IMR-90 (cell line): ENCODE data around the gene ID1. TPM values are rescaled to one million over a fixed set of nuclear protein-coding genes. Genes with fewer than 3 reads are reported as not detected.

Experiments
- ATAC-seq: fragments of 200-7000 bp; cut with Tn5 transposase; 2 replicates; pipeline ENCODE4 v1.9.1; 2020; ENCODE audit warnings: low read depth, mild to moderate bottlenecking, moderate library complexity
- BruUV-seq: library from RNA; stranded (reverse); fragments of 400-500 nt; replicated peaks from 2 replicates; lab custom pipeline; 2021; lab: Mats Ljungman, UMichigan
- CTCF ChIA-PET: fragments of 300-600 bp; formaldehyde crosslinking; extraction: SDS; loops from one replicate; lab custom pipeline; 2021; ENCODE audit warnings: antibody characterized with exemption; lab: Yijun Ruan, JAX
- POLR2A ChIA-PET: fragments of 300-600 bp; sonication (Branson Sonifier 250); formaldehyde crosslinking; loops from one replicate; lab custom pipeline; 2022; ENCODE audit warnings: antibody characterized with exemption; ENCODE audit not compliant: unreplicated experiment; lab: Charles Lee
- DNase-seq: peaks from one replicate; pipeline ENCODE4 v3.0.0; 2013
- H2AFZ ChIP-seq: replicated peaks from 2 replicates; pipeline ENCODE3; 2013; ENCODE audit warnings: low read length, mild to moderate bottlenecking; ENCODE audit not compliant: poor library complexity
- H2AK5ac ChIP-seq: 2 replicates; pipeline ENCODE4 v1.6.1; 2013; ENCODE audit warnings: low read depth, low read length, inconsistent platforms
- H2AK9ac ChIP-seq: replicated peaks from 2 replicates; pipeline ENCODE3; 2013; ENCODE audit warnings: mild to moderate bottlenecking, low read depth, low read length, moderate library complexity; ENCODE audit not compliant: poor library complexity
- H2BK120ac ChIP-seq: 2 replicates; pipeline ENCODE4 v1.6.1; 2013; ENCODE audit warnings: low read depth, low read length, inconsistent platforms
- H2BK15ac ChIP-seq: 3 replicates; pipeline ENCODE4 v1.6.1; 2013; ENCODE audit warnings: low read depth, low read length, inconsistent platforms
- H2BK20ac ChIP-seq: 2 replicates; pipeline ENCODE4 v1.6.1; 2013; ENCODE audit warnings: low read depth, mild to moderate bottlenecking, inconsistent platforms, low read length, moderate library complexity
- H2BK5ac ChIP-seq: 2 replicates; pipeline ENCODE4 v1.6.1; 2013; ENCODE audit warnings: mild to moderate bottlenecking, low read depth, low read length, inconsistent platforms; ENCODE audit not compliant: poor library complexity, severe bottlenecking
- H3K14ac ChIP-seq: replicated peaks from 2 replicates; pipeline ENCODE4 v1.6.1; 2013; ENCODE audit warnings: low read depth, low read length, inconsistent platforms
- H3K18ac ChIP-seq: 2 replicates; pipeline ENCODE4 v1.6.1; 2013; ENCODE audit warnings: low read depth, low read length, control low read depth
- H3K23ac ChIP-seq: 2 replicates; pipeline ENCODE4 v1.6.1; 2013; ENCODE audit warnings: low read depth, low read length, inconsistent platforms
- H3K27ac ChIP-seq: 2 replicates; pipeline ENCODE4 v1.5.1; 2013; ENCODE audit warnings: mild to moderate bottlenecking, control low read depth, low read length; ENCODE audit not compliant: insufficient read depth
- H3K27me3 ChIP-seq: 2 replicates; pipeline ENCODE4 v1.6.1; 2013; ENCODE audit warnings: low read length; ENCODE audit not compliant: control insufficient read depth, insufficient read depth
- H3K36me3 ChIP-seq: 2 replicates; pipeline ENCODE4 v1.6.1; 2013; ENCODE audit warnings: low read length, mixed read lengths; ENCODE audit not compliant: control insufficient read depth, insufficient read depth
- H3K4ac ChIP-seq: 2 replicates; pipeline ENCODE4 v1.6.1; 2013; ENCODE audit warnings: low read depth, low read length, inconsistent platforms
- H3K4me1 ChIP-seq: 2 replicates; pipeline ENCODE4 v1.6.1; 2013; ENCODE audit warnings: low read length, mixed read lengths; ENCODE audit not compliant: control insufficient read depth, insufficient read depth
- H3K4me2 ChIP-seq: 2 replicates; pipeline ENCODE4 v1.6.1; 2013; ENCODE audit warnings: low read depth, mild to moderate bottlenecking, control low read depth, low read length, moderate library complexity
- H3K4me3 ChIP-seq: 2 replicates; pipeline ENCODE4 v1.5.1; 2013; ENCODE audit warnings: low read depth, mild to moderate bottlenecking, control low read depth, low read length, moderate library complexity; ENCODE audit not compliant: insufficient read depth
- H3K56ac ChIP-seq: 2 replicates; pipeline ENCODE4 v1.6.1; 2013; ENCODE audit warnings: low read length, inconsistent platforms; ENCODE audit not compliant: insufficient read depth; ENCODE audit errors: extremely low read depth
- H3K79me1 ChIP-seq, 2 experiments: 2 replicates each; pipeline ENCODE4 v1.6.1; 2013; ENCODE audit warnings: low read length in 2 of 2, inconsistent platforms in 1 of 2, low read depth in 1 of 2
- H3K9ac ChIP-seq: 2 replicates; pipeline ENCODE4 v1.6.1; 2013; ENCODE audit warnings: low read depth, low read length, control low read depth
- H3K9me1 ChIP-seq: 2 replicates; pipeline ENCODE4 v1.6.1; 2013; ENCODE audit warnings: low read length, inconsistent platforms; ENCODE audit not compliant: insufficient read depth
- H3K9me3 ChIP-seq: 2 replicates; pipeline ENCODE4 v1.6.1; 2013; ENCODE audit warnings: low read length; ENCODE audit not compliant: control insufficient read depth, insufficient read depth
- H4K20me1 ChIP-seq: 2 replicates; pipeline ENCODE4 v1.6.1; 2013; ENCODE audit warnings: low read length, inconsistent platforms; ENCODE audit not compliant: insufficient read depth
- H4K5ac ChIP-seq: 2 replicates; pipeline ENCODE4 v1.6.1; 2013; ENCODE audit warnings: mild to moderate bottlenecking, low read depth, low read length, control low read depth
- H4K8ac ChIP-seq, 2 experiments: 2 replicates each; pipeline ENCODE4 v1.6.1; 2013; ENCODE audit warnings: low read depth in 2 of 2, low read length in 2 of 2, control low read depth in 1 of 2, inconsistent platforms in 1 of 2
- H4K91ac ChIP-seq: 2 replicates; pipeline ENCODE4 v1.6.1; 2013; ENCODE audit warnings: low read depth, low read length, inconsistent platforms; ENCODE audit not compliant: insufficient read depth
- CEBPB ChIP-seq: IDR thresholded peaks from 2 replicates; pipeline ENCODE4 v1.6.1; 2012; ENCODE audit warnings: low read depth, low read length, improper control_type of control experiment
- MAZ ChIP-seq: IDR thresholded peaks from 2 replicates; pipeline ENCODE4 v1.6.1; 2012; ENCODE audit warnings: low read depth, mild to moderate bottlenecking, low read length, improper control_type of control experiment, moderate library complexity, borderline replicate concordance
- POLR2A ChIP-seq: IDR thresholded peaks from 2 replicates; pipeline ENCODE4 v1.6.1; 2012; ENCODE audit warnings: mild to moderate bottlenecking, low read depth, low read length
- WGBS, 2 experiments: methylation state at CpG; one replicate each; pipeline versions ENCODE4 v1.1.5 to v1.1.7; 2013; ENCODE audit warnings: missing lambda C conversion rate in 2 of 2; ENCODE audit not compliant: insufficient read length in 1 of 2; ENCODE audit errors: extremely low coverage in 2 of 2; 5-methylcytosine and 5-hydroxymethylcytosine counted together
- dilution Hi-C: fragments of 300-500 bp; cut with HindIII; formaldehyde crosslinking; loops from one replicate; pipeline ENCODE4 v1.14.3; 2018; ENCODE audit warnings: low sequenced_read_pairs; ENCODE audit not compliant: unreplicated experiment
- in situ Hi-C: fragments of 300-500 bp; cut with MboI; formaldehyde crosslinking; loops from 3 replicates; pipeline ENCODE4 v1.14.3; 2019; ENCODE audit warnings: low sequenced_read_pairs, inconsistent platforms, mixed read lengths
- intact Hi-C: fragments of 100-400 bp; cut with micrococcal nuclease; formaldehyde crosslinking; loops from 2 replicates; pipeline ENCODE4 v1.10.0; 2022
- polyA plus RNA-seq, 3 experiments: library from polyadenylated mRNA; depleted of rRNA; stranded (reverse); fragments of >200 nt; gene quantifications; 2 replicates each; pipeline ENCODE4 v1.2.3, GENCODE V29; 2012; ENCODE audit warnings: low replicate concordance in 1 of 3
- total RNA-seq: library from RNA; depleted of rRNA; stranded (reverse); fragments of >200 nt; gene quantifications from 2 replicates; pipeline ENCODE4 v1.2.3, GENCODE V29; 2012
- TF ChIP-seq, protein P1 (sequence below): conservative IDR thresholded peaks from 2 replicates; pipeline ENCODE4 v1.5.1; 2012; ENCODE audit warnings: mild to moderate bottlenecking, low read depth, low read length, improper control_type of control experiment

ID1 gene
- total and polyA plus RNA-seq, 2 of the 4 experiments (the other 2 are of a cell fraction), result 148 to 174 TPM

DNA sequence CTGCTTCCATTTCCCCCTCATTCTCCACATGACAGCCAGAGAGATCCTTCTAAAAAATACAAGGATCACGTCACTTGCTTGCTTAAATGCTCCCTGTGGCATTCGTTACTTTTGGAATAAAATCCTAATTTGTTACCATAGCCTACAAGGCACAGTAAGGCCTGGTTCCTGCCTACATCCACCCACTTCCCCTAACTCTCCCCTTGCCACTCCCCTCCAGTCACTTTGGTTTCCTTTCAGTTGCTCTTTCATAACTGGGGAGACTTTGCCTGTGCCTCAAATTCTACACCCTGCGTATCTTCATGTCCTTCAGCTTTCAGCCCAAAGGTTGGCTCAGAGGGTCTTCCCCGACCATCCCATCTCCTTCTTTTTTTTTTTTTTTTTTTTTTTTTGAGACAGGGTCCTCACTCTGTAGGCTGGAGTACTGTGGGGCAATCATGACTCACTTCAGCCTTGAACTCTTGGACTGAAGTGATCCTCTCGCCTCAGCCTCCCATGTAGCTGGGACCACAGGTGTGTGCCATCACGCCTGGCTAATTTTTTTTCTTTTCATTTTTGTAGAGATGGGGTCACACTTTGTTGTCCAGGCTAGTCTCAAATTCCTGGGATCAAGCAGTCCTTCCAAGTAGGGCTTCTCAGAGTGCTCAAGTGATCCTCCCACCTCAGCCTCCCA, 12.5 kb downstream of the ID1 start:
- Histone ChIP-seq H2BK15ac (no peak overlapping the region), H3K9me1 (no peaks in the 10 kb centered on the region), H2BK120ac (no peak overlapping the region), H3K4ac (no peak overlapping the region), H3K18ac (no peak overlapping the region), H3K23ac (no peak overlapping the region), H4K5ac (no peak overlapping the region), H3K79me1 (no peaks in the 10 kb centered on the region), H4K8ac (no peak overlapping the region), H3K4me1 (no peaks in the 10 kb centered on the region), H2AK5ac (no peak overlapping the region), H3K9ac (no peak overlapping the region), H4K91ac (no peak overlapping the region), H2BK5ac (no peak overlapping the region), H2BK20ac (no peak overlapping the region), H2AK9ac (no peak overlapping the region), H3K27me3 (no peaks in the 10 kb centered on the region), H3K14ac (no peak overlapping the region), H3K36me3 (no peaks in the 10 kb centered on the region), H3K4me3 (no peak overlapping the region), H3K9me3 (no peaks in the 10 kb centered on the region), H3K56ac (no peak overlapping the region), H2AFZ (no peak overlapping the region), H3K27ac (no peak overlapping the region), H4K20me1 (no peaks in the 10 kb centered on the region), H3K4me2 (no peak overlapping the region)
- intact Hi-C loops (no loop called here), dilution Hi-C loops (no loop called here), in situ Hi-C loops (no loop called here)
- no TSS peak for BruUV-seq
- ChIA-PET POLR2A (no interaction called here), CTCF (no interaction called here)
- WGBS, 2 experiments, result 58% methylated on average over 2 of the region's 6 CpGs; no CpG with 5 or more reads in 1 of the 2 experiments
- no peak for DNase-seq
- TF ChIP-seq POLR2A, result no peak
- TF ChIP-seq, protein P1, sequence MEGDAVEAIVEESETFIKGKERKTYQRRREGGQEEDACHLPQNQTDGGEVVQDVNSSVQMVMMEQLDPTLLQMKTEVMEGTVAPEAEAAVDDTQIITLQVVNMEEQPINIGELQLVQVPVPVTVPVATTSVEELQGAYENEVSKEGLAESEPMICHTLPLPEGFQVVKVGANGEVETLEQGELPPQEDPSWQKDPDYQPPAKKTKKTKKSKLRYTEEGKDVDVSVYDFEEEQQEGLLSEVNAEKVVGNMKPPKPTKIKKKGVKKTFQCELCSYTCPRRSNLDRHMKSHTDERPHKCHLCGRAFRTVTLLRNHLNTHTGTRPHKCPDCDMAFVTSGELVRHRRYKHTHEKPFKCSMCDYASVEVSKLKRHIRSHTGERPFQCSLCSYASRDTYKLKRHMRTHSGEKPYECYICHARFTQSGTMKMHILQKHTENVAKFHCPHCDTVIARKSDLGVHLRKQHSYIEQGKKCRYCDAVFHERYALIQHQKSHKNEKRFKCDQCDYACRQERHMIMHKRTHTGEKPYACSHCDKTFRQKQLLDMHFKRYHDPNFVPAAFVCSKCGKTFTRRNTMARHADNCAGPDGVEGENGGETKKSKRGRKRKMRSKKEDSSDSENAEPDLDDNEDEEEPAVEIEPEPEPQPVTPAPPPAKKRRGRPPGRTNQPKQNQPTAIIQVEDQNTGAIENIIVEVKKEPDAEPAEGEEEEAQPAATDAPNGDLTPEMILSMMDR, result no peak
- no peak for TF ChIP-seq MAZ
- TF ChIP-seq CEBPB, result no peak
- ATAC-seq, result no peak
